ENCODE results near the gene FBRSL1.

- TF ChIP-seq, protein P1, sequence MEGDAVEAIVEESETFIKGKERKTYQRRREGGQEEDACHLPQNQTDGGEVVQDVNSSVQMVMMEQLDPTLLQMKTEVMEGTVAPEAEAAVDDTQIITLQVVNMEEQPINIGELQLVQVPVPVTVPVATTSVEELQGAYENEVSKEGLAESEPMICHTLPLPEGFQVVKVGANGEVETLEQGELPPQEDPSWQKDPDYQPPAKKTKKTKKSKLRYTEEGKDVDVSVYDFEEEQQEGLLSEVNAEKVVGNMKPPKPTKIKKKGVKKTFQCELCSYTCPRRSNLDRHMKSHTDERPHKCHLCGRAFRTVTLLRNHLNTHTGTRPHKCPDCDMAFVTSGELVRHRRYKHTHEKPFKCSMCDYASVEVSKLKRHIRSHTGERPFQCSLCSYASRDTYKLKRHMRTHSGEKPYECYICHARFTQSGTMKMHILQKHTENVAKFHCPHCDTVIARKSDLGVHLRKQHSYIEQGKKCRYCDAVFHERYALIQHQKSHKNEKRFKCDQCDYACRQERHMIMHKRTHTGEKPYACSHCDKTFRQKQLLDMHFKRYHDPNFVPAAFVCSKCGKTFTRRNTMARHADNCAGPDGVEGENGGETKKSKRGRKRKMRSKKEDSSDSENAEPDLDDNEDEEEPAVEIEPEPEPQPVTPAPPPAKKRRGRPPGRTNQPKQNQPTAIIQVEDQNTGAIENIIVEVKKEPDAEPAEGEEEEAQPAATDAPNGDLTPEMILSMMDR (IDR thresholded peaks at IDR 0.05), result no peak
- no peak for TF ChIP-seq POLR2AphosphoS5 (IDR thresholded peaks at IDR 0.05)
- no peak for TF ChIP-seq POLR2A (IDR thresholded peaks at IDR 0.05; ENCODE audit: low read depth)
- TF ChIP-seq EP300 (IDR thresholded peaks at IDR 0.05), result no peak
Measured at GRCh38 chr12:132484183-132484890, 5.6 kb upstream of the FBRSL1 start.

All from esophagus muscularis mucosa (tissue), 4 donors.